Caco-2 (cell line): Measurements from ENCODE around the gene DHCR24. TPM values are rescaled to one million over a fixed set of nuclear protein-coding genes. Genes with fewer than 3 reads are reported as not detected.

ENCODE experiments used
- BruUV-seq: library from RNA; stranded (reverse); fragments of 400-500 nt; replicated peaks from 2 replicates; lab custom pipeline; 2021; lab: Mats Ljungman, UMichigan
- CTCF ChIA-PET: fragments of 300-600 bp; sonication (Branson Sonifier 250); formaldehyde crosslinking; loops from one replicate; lab custom pipeline; 2022; ENCODE audit warnings: antibody characterized with exemption; lab: Charles Lee
- POLR2A ChIA-PET: fragments of 300-600 bp; sonication (Branson Sonifier 250); formaldehyde crosslinking; loops from one replicate; lab custom pipeline; 2022; ENCODE audit warnings: antibody characterized with exemption; lab: Charles Lee
- DNase-seq, 2 experiments: peaks; one replicate each; pipeline versions ENCODE4 v3.0.0 to v3.0.0-alpha.2; 2020 to 2022
- H3K27me3 ChIP-seq: replicated peaks from 2 replicates; pipeline ENCODE4 v1.6.0; 2011; ENCODE audit warnings: low read length; ENCODE audit not compliant: control insufficient read depth, insufficient read depth
- H3K36me3 ChIP-seq: 2 replicates; pipeline ENCODE4 v1.5.1; 2011; ENCODE audit warnings: low read length; ENCODE audit not compliant: control insufficient read depth, insufficient read depth
- H3K4me1 ChIP-seq: fragments of 250-450 bp; sonication (Bioruptor Pico); 2 replicates; pipeline ENCODE4 v1.5.1; 2020; ENCODE audit warnings: mild to moderate bottlenecking
- H3K4me3 ChIP-seq: 2 replicates; pipeline ENCODE4 v1.5.1; 2011; ENCODE audit warnings: low read depth, mild to moderate bottlenecking, control low read depth, low read length
- H3K9me3 ChIP-seq: fragments of 250-450 bp; sonication (Bioruptor Pico); 2 replicates; pipeline ENCODE4 v1.5.1; 2020; ENCODE audit warnings: mild to moderate bottlenecking, moderate library complexity
- H3K27ac Mint-ChIP-seq: one replicate; pipeline ENCODE4 v1.8.0; 2022; ENCODE audit warnings: mixed read lengths; ENCODE audit not compliant: unreplicated experiment
- H3K27me3 Mint-ChIP-seq: one replicate; pipeline ENCODE4 v1.8.0; 2022; ENCODE audit warnings: mixed read lengths; ENCODE audit not compliant: insufficient read depth, unreplicated experiment
- H3K36me3 Mint-ChIP-seq: one replicate; pipeline ENCODE4 v1.8.0; 2022; ENCODE audit warnings: mild to moderate bottlenecking, mixed read lengths; ENCODE audit not compliant: insufficient read depth, unreplicated experiment
- H3K4me1 Mint-ChIP-seq: one replicate; pipeline ENCODE4 v1.8.0; 2022; ENCODE audit warnings: low read depth, mixed read lengths; ENCODE audit not compliant: unreplicated experiment
- H3K4me3 Mint-ChIP-seq: one replicate; pipeline ENCODE4 v1.8.0; 2022; ENCODE audit warnings: mild to moderate bottlenecking, moderate library complexity, mixed read lengths; ENCODE audit not compliant: unreplicated experiment
- H3K9me3 Mint-ChIP-seq: one replicate; pipeline ENCODE4 v1.8.0; 2022; ENCODE audit warnings: mixed read lengths; ENCODE audit not compliant: unreplicated experiment
- intact Hi-C: fragments of 100-400 bp; cut with micrococcal nuclease; formaldehyde crosslinking; loops from one replicate; pipeline ENCODE4 v1.10.0; 2022; ENCODE audit not compliant: unreplicated experiment
- total RNA-seq: library from RNA; stranded (reverse); gene quantifications from 2 replicates; pipeline ENCODE4 v1.2.3, GENCODE V29; 2022
- TF ChIP-seq, protein P1 (sequence below), 2 experiments: fragments of 200-600 bp in 1 of 2; IDR thresholded peaks; 1 replicate in 1 of 2; 2 replicates in 1 of 2; pipeline versions ENCODE4 v1.5.1 to v1.8.0; 2011 to 2022; ENCODE audit warnings: antibody characterized with exemption in 1 of 2, control low read depth in 1 of 2, inconsistent platforms in 1 of 2, low read depth in 1 of 2, low read length in 1 of 2, mild to moderate bottlenecking in 1 of 2, moderate library complexity in 1 of 2; ENCODE audit not compliant: insufficient read depth in 1 of 2, severe bottlenecking in 1 of 2, unreplicated experiment in 1 of 2

Gene DHCR24
- total RNA-seq, 1 experiment from 2014 or later: 522 TPM

DNA sequence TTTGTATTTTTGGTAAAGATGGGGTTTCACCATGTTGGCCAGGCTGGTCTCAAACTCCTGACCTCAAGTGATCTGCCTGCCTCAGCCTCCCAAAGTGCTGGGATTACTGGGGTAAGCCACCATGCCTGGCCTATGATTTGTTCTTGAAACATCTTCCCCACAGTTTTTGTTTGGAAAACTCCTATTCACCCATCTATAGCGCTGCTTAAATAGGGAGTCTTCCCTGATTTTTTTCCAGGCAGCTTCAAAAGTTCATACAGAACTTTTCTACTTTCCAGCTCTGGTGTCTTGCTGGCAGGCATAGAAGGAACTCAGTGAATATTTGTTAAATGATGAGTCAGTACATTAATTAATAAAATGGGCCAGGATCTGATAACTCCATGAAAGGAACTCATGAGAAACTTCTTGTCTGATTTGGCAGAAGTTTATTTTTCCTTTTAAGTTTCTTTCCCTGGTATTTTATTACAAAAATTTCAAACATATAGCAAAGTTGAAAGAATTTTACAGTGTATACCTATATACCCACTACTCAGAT is 52.9 kb downstream of the DHCR24 start:
- H3K36me3 Mint-ChIP-seq: no peaks in the 10 kb centered on the region
- TF ChIP-seq, protein P1, sequence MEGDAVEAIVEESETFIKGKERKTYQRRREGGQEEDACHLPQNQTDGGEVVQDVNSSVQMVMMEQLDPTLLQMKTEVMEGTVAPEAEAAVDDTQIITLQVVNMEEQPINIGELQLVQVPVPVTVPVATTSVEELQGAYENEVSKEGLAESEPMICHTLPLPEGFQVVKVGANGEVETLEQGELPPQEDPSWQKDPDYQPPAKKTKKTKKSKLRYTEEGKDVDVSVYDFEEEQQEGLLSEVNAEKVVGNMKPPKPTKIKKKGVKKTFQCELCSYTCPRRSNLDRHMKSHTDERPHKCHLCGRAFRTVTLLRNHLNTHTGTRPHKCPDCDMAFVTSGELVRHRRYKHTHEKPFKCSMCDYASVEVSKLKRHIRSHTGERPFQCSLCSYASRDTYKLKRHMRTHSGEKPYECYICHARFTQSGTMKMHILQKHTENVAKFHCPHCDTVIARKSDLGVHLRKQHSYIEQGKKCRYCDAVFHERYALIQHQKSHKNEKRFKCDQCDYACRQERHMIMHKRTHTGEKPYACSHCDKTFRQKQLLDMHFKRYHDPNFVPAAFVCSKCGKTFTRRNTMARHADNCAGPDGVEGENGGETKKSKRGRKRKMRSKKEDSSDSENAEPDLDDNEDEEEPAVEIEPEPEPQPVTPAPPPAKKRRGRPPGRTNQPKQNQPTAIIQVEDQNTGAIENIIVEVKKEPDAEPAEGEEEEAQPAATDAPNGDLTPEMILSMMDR (IDR thresholded peaks at IDR 0.05; ENCODE audit: insufficient read depth in 1 of 2, low read depth in 1 of 2, low read length in 1 of 2, severe bottlenecking in 1 of 2, unreplicated experiment in 1 of 2): no peak
- no peak for DNase-seq
- intact Hi-C loops: no loop called here
- no peaks in the 10 kb centered on the region for H3K9me3 Mint-ChIP-seq
- H3K27me3 Mint-ChIP-seq: no peaks in the 10 kb centered on the region
- ChIA-PET CTCF (no interaction called here), POLR2A (no interaction called here)
- H3K4me3 Mint-ChIP-seq: no peak overlapping the region
- no TSS peak for BruUV-seq
- Histone ChIP-seq H3K27me3 (no peaks in the 10 kb centered on the region), H3K4me3 (no peak overlapping the region), H3K9me3 (no peaks in the 10 kb centered on the region), H3K36me3 (no peaks in the 10 kb centered on the region), H3K4me1 (no peaks in the 10 kb centered on the region)
- no peaks in the 10 kb centered on the region for H3K4me1 Mint-ChIP-seq
- H3K27ac Mint-ChIP-seq: no peak overlapping the region

DNA sequence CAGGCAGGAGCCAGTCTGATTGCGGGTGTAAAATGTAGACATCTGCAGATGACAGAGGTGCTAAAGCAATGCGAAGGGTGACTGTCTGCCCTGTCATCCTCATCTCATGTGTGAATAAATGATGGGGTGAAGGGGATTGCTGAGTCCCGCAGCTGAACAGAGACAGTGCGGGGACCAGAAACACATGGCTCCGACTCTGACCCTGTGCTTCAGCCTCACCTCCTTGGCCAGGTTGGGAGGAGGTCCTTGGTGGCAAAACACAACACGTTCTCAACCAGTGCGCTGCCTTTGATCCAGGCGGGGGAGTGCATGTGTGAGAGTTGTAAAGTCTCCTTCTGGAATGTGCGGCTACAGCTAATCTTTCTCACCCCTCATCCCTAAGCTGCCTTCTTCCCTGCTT is 53.9 kb downstream of the DHCR24 start:
- CTCF ChIA-PET: no interaction called here
- no peak overlapping the region for H3K27ac Mint-ChIP-seq
- DNase-seq: no peak
- Histone ChIP-seq H3K36me3 (no peaks in the 10 kb centered on the region), H3K27me3 (no peaks in the 10 kb centered on the region), H3K4me1 (no peaks in the 10 kb centered on the region), H3K9me3 (no peaks in the 10 kb centered on the region), H3K4me3 (no peak overlapping the region)
- H3K9me3 Mint-ChIP-seq: peaks cover 2% of the 10 kb centered on the region
- TF ChIP-seq, protein P1 (IDR thresholded peaks at IDR 0.05; ENCODE audit: insufficient read depth in 1 of 2, low read depth in 1 of 2, low read length in 1 of 2, severe bottlenecking in 1 of 2, unreplicated experiment in 1 of 2): no peak
- no peak overlapping the region for H3K4me3 Mint-ChIP-seq
- no peaks in the 10 kb centered on the region for H3K4me1 Mint-ChIP-seq
- no peaks in the 10 kb centered on the region for H3K27me3 Mint-ChIP-seq
- intact Hi-C loops: no loop called here
- no TSS peak for BruUV-seq
- H3K36me3 Mint-ChIP-seq: no peaks in the 10 kb centered on the region
- POLR2A ChIA-PET: no interaction called here

DNA sequence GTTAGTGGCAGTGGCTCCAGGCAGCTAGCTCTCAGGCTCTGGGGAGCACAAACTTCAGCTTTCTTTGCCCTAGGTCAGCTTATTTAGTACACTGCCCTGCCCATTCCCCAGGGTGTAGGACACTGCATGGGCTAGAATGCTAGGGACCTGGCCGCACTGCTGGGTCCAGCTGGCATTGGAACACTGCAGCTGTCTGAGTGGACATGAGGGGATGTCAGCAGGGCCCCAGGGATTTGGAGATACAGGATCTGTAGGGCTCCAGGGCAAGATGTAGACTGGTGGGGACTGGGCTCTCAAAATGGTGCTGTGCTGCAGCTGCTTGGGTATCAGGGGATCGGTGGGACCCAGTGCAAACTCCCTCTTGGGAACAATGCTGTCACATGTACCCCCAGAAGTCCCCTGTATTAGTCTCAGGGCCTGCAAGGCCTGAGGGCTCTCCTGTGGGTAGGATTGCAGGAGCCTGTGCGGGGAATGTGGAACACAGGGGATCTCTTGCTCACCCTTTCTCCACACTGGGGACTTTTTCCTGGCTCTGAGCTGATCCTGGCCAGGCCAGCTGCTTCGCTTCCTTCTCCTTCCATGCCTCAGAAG is 60.7 kb downstream of the DHCR24 start:
- no peaks in the 10 kb centered on the region for H3K4me1 ChIP-seq
- no peaks in the 10 kb centered on the region for H3K27me3 ChIP-seq
- Mint-ChIP-seq H3K36me3 (no peaks in the 10 kb centered on the region), H3K9me3 (peaks cover 20% of the 10 kb centered on the region), H3K4me3 (no peak overlapping the region), H3K4me1 (no peaks in the 10 kb centered on the region), H3K27ac (no peak overlapping the region), H3K27me3 (no peaks in the 10 kb centered on the region)
- no TSS peak for BruUV-seq
- no peaks in the 10 kb centered on the region for H3K9me3 ChIP-seq
- no peak overlapping the region for H3K4me3 ChIP-seq
- intact Hi-C loops: no loop called here
- TF ChIP-seq, protein P1 (IDR thresholded peaks at IDR 0.05; ENCODE audit: insufficient read depth in 1 of 2, low read depth in 1 of 2, low read length in 1 of 2, severe bottlenecking in 1 of 2, unreplicated experiment in 1 of 2): no peak
- no peak for DNase-seq
- H3K36me3 ChIP-seq: no peaks in the 10 kb centered on the region
- CTCF ChIA-PET: no interaction called here
- POLR2A ChIA-PET: no interaction called here
